ENCODE data around the gene NDUFA7.

DNA sequence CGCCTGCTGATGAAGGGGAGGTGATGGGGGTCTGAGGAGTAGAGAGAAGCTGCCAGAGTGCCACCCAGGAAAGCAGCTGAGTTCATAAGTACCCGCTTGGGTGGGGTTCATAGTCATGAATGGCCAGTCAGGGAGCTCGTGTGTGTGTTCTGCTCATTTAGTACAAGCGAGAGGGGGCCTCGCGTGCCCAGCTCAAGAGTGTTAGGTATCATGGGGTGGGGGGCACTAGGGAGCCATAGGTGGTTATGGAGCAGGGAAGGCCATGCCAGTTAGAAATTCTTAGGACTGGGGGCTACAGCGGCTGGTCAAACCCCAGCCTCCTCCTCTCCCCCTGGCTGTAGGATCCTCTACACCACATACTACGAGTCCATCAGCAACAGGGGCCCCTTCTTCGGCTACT lies 59.8 kb downstream of the NDUFA7 start:
- TF ChIP-seq, protein P1, sequence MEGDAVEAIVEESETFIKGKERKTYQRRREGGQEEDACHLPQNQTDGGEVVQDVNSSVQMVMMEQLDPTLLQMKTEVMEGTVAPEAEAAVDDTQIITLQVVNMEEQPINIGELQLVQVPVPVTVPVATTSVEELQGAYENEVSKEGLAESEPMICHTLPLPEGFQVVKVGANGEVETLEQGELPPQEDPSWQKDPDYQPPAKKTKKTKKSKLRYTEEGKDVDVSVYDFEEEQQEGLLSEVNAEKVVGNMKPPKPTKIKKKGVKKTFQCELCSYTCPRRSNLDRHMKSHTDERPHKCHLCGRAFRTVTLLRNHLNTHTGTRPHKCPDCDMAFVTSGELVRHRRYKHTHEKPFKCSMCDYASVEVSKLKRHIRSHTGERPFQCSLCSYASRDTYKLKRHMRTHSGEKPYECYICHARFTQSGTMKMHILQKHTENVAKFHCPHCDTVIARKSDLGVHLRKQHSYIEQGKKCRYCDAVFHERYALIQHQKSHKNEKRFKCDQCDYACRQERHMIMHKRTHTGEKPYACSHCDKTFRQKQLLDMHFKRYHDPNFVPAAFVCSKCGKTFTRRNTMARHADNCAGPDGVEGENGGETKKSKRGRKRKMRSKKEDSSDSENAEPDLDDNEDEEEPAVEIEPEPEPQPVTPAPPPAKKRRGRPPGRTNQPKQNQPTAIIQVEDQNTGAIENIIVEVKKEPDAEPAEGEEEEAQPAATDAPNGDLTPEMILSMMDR (IDR thresholded peaks at IDR 0.05), result no peak
- no peak for TF ChIP-seq POLR2A (IDR thresholded peaks at IDR 0.05)

Measured in adrenal gland (tissue), 5 donors.